Stimulated activated CD4-positive, alpha-beta T cell treated with anti-CD3 and anti-CD28 coated beads, TNF-alpha, amount 100 ng/mL, for 1 hour (primary cell): ENCODE measurements around the gene RAB9A.
"Not testable (repeated sequence)": the region's sequence is repeated elsewhere in the genome, so short reads cannot be mapped to it uniquely, and the experiment has no call there.

ENCODE experiments used
- DNase-seq, 3 donors: peaks; one replicate each; pipeline ENCODE4 v3.0.0-alpha.2; 2020; ENCODE audit warnings: low read depth in 3 of 3, low spot score in 1 of 3

RAB9A gene, protein sequence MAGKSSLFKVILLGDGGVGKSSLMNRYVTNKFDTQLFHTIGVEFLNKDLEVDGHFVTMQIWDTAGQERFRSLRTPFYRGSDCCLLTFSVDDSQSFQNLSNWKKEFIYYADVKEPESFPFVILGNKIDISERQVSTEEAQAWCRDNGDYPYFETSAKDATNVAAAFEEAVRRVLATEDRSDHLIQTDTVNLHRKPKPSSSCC

DNA sequence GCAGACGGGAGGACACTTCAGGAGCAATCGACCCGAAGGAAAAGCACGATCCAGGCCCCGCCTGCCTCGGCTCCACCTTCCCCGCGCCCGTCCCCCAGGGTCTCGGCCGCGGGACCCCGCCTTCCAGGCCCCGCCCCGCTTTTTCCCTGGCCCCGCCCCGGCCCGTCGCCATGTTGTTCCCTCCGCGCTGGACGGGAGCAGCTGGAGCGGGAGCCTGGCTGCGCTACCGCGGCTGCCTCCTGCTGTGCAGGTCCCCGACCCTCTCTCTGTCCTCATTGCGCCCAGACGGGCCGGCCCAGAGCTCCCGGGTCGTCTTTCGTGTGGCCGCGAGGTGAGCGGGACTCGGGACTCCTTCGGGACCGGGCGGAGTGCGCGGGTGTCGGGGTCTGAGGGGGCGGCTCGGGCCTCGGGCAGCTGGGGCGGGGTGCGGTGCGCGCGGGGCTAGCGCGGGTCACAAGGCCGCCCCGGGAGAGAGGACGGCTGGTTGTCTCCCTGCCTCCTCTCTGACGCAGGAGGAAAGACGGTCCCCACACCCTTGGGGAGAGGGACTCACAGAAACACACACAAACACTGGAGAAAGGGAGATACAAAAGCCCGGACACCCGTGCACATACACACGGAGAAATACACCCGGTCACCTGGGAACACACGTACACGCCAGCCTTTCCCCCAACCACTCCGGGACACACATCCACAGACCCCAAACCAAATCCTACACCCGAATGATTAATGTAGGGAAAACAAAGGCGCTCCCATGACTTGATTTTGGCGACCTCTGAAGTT lies at the start of gene RAB9A:
Gene RAB9A, plus strand, starts transcription at position 171 of the 783 bp plus-strand sequence. CDS start 19,619 bp downstream, outside the sequence.
- peak; percentile 32 to 79 (median 53) for DNase-seq

GRCh38 chrX:13641684-13642083 lies 47.2 kb upstream of the RAB9A start:
- not testable (repeated sequence) for DNase-seq

GRCh38 chrX:13645464-13646153 lies 43.3 kb upstream of the RAB9A start:
- no peak for DNase-seq

DNA sequence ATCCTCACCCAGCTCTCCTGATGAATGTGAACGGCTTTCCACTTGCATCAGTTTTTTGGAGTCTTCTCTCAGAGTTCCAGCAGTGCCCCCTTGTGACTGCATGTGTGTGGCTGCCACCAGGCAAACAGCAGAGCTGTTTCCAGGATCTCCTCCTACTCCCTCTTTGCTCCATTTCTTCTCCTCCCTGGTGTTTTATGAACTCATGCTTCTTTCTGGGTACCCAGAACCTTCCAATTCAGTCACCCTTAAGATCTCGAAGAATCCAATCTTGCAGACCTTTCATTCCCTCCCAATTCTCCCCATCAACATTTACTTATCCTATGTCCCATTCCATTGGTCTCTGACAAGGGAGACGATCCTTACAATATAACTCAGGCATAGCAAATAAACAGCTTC lies 42.8 kb upstream of the RAB9A start:
- no peak for DNase-seq

GRCh38 chrX:13647709-13648212 lies 41.2 kb upstream of the RAB9A start:
- DNase-seq, result peak in 2 of 3 donors; percentile 29 to 32

GRCh38 chrX:13648336-13648735 lies 40.6 kb upstream of the RAB9A start:
- DNase-seq, result not testable (repeated sequence)

DNA sequence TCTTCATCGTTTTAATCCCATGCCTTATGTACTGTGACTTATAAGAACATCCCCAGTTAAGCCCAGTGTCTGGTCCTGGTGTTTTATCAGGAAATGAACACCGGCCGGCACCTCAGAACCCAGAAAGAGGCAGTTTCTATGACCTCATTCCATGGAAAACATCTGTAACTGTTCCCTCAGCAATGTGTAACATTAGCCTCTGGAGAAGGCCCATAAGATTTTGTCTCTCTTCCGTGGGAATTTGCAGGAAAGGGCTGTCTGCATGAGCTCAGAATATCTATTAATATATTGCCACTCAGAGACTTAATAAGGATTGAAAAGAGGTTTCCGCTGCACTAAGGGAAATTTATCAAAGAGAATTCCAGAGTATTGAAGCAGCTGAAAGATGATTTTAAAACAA lies 39.1 kb upstream of the RAB9A start:
- no peak for DNase-seq

DNA sequence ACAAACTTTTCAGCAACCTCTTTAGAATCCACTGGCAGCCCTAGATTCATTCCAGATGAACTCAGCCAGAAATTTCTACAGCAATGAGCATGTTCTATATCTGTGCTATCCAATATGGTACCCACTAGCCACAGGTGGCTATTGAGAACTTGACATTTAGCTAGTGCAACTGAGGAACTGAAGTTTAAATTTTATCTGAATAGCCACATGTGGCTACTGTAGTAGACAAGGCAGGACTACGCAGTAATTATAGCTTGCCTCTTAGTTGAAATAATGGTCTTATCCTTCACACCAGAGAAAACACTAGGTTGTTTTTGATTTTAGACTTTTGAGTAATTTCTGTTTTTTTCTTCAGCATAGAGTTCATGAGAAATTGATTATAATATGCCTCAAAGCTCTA lies 38.6 kb upstream of the RAB9A start:
- DNase-seq, result no peak

GRCh38 chrX:13651150-13651549 lies 37.8 kb upstream of the RAB9A start:
- no peak for DNase-seq

DNA sequence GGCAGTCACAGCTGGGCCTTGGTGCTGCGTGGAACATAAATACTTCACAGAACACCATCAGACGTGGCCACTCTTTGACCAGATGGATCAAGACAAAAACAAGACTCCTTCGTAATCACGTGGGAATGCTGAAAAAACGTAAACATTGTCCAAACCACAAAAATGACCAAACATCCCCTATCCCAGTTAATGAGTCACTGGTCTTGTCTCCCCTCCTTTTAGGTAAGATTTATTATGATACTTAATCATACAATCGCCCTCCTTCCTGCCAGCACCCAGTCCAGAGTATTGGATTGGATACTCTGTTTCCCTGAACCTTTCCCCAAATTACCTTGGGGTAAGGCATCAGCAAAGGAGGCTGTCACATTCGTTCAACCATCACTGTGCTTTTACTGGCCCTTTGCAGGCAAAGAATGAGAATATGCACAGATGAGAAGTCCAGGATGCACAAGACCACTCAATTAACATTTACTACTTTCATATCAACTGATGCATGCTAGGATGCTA lies 36.6 kb upstream of the RAB9A start:
- no peak for DNase-seq

GRCh38 chrX:13652850-13653693 lies 35.9 kb upstream of the RAB9A start, which contains the start of gene TCEANC:
Gene TCEANC, plus strand, starts transcription at chrX:13653141. Its CDS starts 9,368 bp downstream, at chrX:13662509.
- DNase-seq, result peak; percentile 75 to 94 (median 75)

DNA sequence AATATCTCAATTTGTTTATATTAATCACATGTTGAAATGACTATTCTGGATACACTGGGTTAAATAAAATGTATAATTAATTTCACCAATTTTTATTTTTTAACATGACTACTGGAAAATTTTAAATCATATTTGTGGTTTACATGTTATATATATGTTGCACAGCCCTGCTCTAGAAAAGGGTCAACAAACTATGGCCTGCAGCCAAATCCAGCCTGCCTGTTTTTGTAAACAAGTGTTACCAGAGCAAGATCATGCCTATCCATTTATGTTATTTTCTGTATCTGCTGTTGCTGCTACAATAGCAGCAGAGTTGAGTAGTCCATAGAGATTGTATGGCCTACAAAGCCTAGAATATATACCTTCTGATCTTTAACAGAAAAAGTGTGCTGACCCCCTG lies 34.8 kb upstream of the RAB9A start:
- DNase-seq, result no peak

- no peak for DNase-seq
Measured at GRCh38 chrX:13655674-13656073, 33.3 kb upstream of the RAB9A start.

GRCh38 chrX:13658602-13659001 lies 30.3 kb upstream of the RAB9A start:
- no peak for DNase-seq

- no peak for DNase-seq
Measured at GRCh38 chrX:13659063-13659462, 29.9 kb upstream of the RAB9A start.

- DNase-seq, result no peak
Measured at GRCh38 chrX:13661735-13662288, 27.1 kb upstream of the RAB9A start.

DNA sequence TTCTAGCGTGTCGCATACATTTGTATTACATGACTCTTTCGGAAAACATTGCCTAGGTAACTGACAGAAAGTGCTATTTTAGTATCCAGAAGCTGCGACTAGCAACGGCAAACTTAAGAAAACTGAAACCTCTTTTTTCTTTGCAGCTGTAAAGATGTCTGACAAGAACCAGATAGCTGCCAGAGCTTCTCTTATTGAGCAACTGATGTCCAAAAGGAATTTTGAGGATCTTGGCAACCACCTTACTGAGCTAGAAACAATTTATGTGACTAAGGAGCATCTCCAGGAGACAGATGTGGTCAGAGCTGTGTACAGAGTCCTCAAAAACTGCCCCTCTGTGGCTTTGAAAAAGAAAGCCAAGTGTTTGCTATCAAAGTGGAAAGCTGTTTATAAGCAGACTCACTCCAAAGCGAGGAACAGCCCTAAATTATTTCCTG lies 26.6 kb upstream of the RAB9A start:
- DNase-seq, result no peak

DNA sequence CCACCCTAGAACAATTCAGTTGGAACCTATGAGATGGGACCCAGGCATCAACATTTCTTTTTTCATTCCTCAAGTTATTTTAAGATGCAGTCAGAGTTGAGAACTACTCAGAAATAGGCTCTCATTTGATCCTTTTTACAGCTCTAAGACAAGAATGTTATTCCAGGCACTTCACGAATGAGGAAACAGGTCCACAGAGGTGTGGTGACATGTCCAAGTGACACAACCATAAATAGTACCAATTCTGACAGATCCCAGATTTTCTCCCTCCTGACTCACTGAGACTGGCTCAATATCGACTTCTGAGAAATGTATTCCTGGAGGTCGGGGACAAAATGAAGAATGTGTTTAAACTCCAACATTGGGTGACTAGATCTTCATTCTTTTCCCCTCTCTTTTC lies 24.9 kb upstream of the RAB9A start:
- DNase-seq, result no peak

DNA sequence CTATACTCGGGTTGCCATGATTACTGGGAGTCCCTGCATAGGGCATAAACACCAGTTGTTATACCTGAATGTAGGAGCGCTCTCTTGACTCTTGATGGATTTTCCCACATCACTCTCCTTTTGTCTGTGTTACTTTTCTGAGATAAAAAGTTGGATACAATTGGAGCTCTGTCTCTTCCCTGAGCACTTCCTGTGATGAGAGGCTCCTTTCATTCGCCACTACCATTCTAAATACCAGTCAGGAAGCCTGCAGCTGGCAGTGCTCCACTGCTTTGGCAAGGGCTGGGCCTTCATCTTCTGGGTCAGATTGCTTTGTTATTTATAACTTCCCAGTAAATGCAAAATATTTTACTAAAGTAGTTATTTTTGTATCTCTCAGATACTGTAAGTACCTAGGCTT lies 22.1 kb upstream of the RAB9A start:
- DNase-seq, result no peak

- no peak for DNase-seq
Measured at GRCh38 chrX:13667919-13668318, 21.0 kb upstream of the RAB9A start.
